Measurements from ENCODE around the gene GLE1.

GLE1 gene

GRCh38 chr9:128588581-128589233, 84.2 kb downstream of the GLE1 start:
- Mint-ChIP-seq H3K27me3 (no peaks in the 10 kb centered on the region), H3K4me1 (no peaks in the 10 kb centered on the region), H3K36me3 (peaks cover 75% of the 10 kb centered on the region), H3K9me3 (no peaks in the 10 kb centered on the region), H3K27ac (no peak overlapping the region), H3K4me3 (no peak overlapping the region)
- no peak for ATAC-seq

All from stimulated activated memory B cell treated with anti-CD40 and anti-IgM and Interleukin-4, amounts not matched to agents 10 μg/mL and 1 μg/mL and 100 μg/mL, for 72 hours (primary cell).